MM.1S (cell line): Measurements from ENCODE around the gene PROCA1.

Source experiments
- CTCF ChIP-seq: fragments of 300-600 bp; sonication (generic); IDR thresholded peaks from 2 replicates; pipeline ENCODE4 v1.5.1; 2016; ENCODE audit warnings: antibody characterized with exemption, low read length, mixed read lengths
- EZH2 ChIP-seq: fragments of 300-600 bp; sonication (generic); optimal IDR thresholded peaks from 2 replicates; pipeline ENCODE3; 2017; ENCODE audit warnings: low read depth, mild to moderate bottlenecking, antibody characterized with exemption, low read length, mixed read lengths
- EZH2phosphoT487 ChIP-seq: fragments of 300-600 bp; sonication (generic); IDR thresholded peaks from 2 replicates; pipeline ENCODE4 v1.6.1; 2018; ENCODE audit warnings: antibody characterized with exemption, low read length

DNA sequence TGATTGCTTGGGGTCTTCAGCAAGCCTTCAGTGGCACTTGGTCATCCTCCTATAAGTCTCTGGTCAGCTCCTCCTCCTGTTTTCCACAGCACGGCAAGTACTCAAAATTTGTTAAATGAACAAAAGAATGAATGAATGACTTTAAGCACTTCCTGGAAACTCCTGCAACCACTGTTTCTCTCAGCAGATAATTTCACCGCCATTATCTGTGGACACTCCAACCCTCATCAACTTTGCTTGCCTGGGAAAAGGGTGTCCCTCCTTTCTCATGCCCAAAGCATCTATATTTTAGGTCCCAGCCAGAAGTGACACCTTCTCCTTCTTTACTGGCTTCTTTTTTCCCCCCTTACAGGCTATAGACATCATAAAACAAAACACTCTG, 4.4 kb downstream of the PROCA1 start:
- TF ChIP-seq CTCF = no peak
- no peak for TF ChIP-seq EZH2phosphoT487
- no peak for TF ChIP-seq EZH2
